ENCODE data around the gene RPL27. TPM values are rescaled to one million over a fixed set of nuclear protein-coding genes. Genes with fewer than 3 reads are reported as not detected.
"Not testable (repeated sequence)": the region's sequence is repeated elsewhere in the genome, so short reads cannot be mapped to it uniquely, and the experiment has no call there.

RPL27 gene
- total and polyA plus RNA-seq, 3 donors from 2014 or later: 457 to 1,036 (median 634) TPM

DNA sequence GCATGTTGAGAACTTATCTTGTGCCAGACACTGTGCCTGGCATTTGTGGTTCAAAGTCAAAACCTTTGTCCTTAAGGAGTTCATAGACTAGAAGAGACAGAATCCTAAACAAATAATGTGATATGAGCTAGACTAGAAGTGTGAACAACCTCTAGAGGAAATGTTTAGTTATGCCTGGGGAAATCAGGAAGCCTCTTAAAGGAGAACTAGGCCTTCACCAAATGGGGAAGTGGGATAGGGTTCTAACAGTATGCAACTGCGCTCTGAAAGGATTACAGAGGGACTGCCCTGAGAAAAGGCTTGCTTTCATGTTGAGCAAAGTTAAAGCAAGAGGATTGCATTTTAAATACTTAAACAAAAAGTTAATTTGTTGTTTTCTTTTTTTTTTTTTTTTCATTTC is 13.0 kb upstream of the RPL27 start:
- Histone ChIP-seq H3K27me3 (no peaks in the 10 kb centered on the region), H3K4me1 (peaks cover 6% of the 10 kb centered on the region), H3K27ac (no peak overlapping the region), H3K36me3 (ENCODE audit: low read depth, missing control alignments) (no peaks in the 10 kb centered on the region), H3K4me3 (no peak overlapping the region), H3K9me3 (no peaks in the 10 kb centered on the region)
- intact Hi-C loops (cut with DNase I; ENCODE audit: low total_unique reads): no loop called here
- 0% methylated on average over 1 of the region's 1 CpG for WGBS, 2 donors
- no peak for TF ChIP-seq POLR2A (IDR thresholded peaks at IDR 0.05)
- TF ChIP-seq, protein P1, sequence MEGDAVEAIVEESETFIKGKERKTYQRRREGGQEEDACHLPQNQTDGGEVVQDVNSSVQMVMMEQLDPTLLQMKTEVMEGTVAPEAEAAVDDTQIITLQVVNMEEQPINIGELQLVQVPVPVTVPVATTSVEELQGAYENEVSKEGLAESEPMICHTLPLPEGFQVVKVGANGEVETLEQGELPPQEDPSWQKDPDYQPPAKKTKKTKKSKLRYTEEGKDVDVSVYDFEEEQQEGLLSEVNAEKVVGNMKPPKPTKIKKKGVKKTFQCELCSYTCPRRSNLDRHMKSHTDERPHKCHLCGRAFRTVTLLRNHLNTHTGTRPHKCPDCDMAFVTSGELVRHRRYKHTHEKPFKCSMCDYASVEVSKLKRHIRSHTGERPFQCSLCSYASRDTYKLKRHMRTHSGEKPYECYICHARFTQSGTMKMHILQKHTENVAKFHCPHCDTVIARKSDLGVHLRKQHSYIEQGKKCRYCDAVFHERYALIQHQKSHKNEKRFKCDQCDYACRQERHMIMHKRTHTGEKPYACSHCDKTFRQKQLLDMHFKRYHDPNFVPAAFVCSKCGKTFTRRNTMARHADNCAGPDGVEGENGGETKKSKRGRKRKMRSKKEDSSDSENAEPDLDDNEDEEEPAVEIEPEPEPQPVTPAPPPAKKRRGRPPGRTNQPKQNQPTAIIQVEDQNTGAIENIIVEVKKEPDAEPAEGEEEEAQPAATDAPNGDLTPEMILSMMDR (IDR thresholded peaks at IDR 0.05): no peak
- no peak for DNase-seq

DNA sequence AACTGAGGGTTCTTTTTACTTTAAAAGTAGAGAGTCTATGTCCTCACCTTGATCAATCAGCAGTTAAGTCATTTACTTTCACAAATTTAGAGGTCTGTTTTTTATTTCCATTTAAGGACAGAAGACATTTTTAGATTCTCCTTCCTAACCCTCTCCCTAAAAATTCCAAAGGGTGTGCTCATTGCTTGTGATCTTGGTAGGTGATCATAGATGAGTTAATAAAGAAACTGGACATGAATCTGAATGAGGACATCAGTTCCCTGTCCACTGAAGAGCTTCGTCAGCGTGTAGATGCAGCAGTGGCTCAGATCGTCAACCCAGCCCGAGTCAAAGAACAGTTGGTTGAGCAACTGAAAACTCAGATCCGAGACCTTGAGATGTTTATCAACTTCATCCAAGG is 9.1 kb upstream of the RPL27 start:
- no peak for DNase-seq
- intact Hi-C loops (cut with DNase I; ENCODE audit: low total_unique reads): no loop called here
- Histone ChIP-seq H3K4me3 (no peak overlapping the region), H3K27me3 (no peaks in the 10 kb centered on the region), H3K4me1 (no peaks in the 10 kb centered on the region), H3K27ac (no peak overlapping the region), H3K36me3 (ENCODE audit: low read depth, missing control alignments) (no peaks in the 10 kb centered on the region), H3K9me3 (no peaks in the 10 kb centered on the region)
- 85 to 90% methylated on average over 5 of the region's 5 CpGs for WGBS, 2 donors
- no peak for TF ChIP-seq POLR2A (IDR thresholded peaks at IDR 0.05)
- TF ChIP-seq, protein P1 (IDR thresholded peaks at IDR 0.05): no peak

DNA sequence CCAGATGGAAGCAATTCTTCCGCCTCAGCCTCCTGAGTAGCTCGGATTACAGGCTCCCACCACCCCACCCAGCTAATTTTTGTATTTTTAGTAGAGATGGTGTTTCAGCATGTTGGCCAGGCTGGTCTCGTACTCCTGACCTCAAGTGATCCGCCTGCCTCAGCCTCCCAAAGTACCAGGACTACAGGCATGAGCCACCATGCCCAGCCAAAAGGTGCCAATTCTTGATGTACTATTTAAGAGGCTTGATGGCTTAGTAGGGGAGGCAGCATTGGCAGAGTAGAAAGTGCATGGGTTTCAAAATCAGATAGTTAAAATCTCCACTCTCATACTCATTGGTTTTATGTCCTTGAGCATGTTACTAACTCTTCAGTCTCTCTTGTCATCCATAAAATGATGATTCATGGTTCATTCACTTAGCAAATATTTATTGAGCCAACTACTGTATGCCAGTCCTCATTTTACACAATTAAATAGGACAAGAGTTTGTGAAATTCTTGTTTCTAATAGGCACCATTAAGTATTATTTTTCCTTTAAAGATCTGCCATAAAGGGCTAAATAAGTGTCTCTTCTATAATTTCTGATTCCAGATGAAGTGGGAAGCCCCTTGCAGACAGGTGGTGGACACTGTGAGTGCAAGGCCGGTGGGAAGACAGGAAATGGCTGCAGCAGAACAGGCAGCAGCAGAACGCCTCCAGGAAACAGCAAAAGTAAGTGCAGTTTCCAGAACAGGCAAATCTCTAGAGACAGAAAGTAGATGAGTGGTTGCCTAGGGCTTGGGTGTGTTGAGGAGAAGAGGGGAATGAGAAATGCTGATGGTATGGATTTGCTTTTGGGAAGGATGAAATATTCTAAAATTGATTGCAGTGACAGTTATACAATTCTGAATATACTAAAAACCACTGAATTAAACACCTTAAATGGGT is 8.2 kb upstream of the RPL27 start:
- Histone ChIP-seq H3K27me3 (no peaks in the 10 kb centered on the region), H3K36me3 (ENCODE audit: low read depth, missing control alignments) (no peaks in the 10 kb centered on the region), H3K4me3 (no peak overlapping the region), H3K4me1 (no peaks in the 10 kb centered on the region), H3K27ac (no peak overlapping the region), H3K9me3 (no peaks in the 10 kb centered on the region)
- no peak for DNase-seq
- TF ChIP-seq, protein P1 (IDR thresholded peaks at IDR 0.05): no peak
- no peak for TF ChIP-seq POLR2A (IDR thresholded peaks at IDR 0.05)
- intact Hi-C loops (cut with DNase I; ENCODE audit: low total_unique reads): no loop called here
- 87 to 94% methylated on average over 6 of the region's 6 CpGs for WGBS, 2 donors

DNA sequence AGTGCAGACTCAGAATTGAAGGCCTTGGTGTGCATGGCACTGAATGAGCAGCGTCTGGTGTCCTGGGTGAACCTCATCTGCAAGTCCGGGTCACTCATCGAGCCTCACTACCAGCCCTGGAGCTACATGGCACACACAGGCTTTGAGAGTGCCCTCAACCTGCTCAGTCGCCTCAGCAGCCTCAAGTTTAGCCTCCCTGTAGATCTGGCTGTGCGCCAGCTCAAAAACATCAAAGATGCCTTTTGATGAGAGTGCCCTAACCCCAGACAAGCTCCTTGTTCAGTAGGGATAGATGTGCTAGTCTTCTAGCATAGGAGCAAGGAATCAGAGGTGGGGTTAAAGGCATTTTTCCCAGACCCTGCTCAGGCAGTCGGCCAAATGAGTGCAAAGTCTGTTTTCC is 6.7 kb upstream of the RPL27 start:
- TF ChIP-seq, protein P1 (IDR thresholded peaks at IDR 0.05): no peak
- TF ChIP-seq POLR2A (IDR thresholded peaks at IDR 0.05): no peak
- H3K9me3 ChIP-seq: no peaks in the 10 kb centered on the region
- no peaks in the 10 kb centered on the region for H3K27me3 ChIP-seq
- H3K4me1 ChIP-seq: no peaks in the 10 kb centered on the region
- intact Hi-C loops (cut with DNase I; ENCODE audit: low total_unique reads): no loop called here
- 88 to 100% methylated on average over 5 to 6 of the region's 6 CpGs for WGBS, 2 donors
- no peak for DNase-seq
- no peak overlapping the region for H3K4me3 ChIP-seq
- H3K36me3 ChIP-seq (ENCODE audit: low read depth, missing control alignments): no peaks in the 10 kb centered on the region
- H3K27ac ChIP-seq: no peak overlapping the region

DNA sequence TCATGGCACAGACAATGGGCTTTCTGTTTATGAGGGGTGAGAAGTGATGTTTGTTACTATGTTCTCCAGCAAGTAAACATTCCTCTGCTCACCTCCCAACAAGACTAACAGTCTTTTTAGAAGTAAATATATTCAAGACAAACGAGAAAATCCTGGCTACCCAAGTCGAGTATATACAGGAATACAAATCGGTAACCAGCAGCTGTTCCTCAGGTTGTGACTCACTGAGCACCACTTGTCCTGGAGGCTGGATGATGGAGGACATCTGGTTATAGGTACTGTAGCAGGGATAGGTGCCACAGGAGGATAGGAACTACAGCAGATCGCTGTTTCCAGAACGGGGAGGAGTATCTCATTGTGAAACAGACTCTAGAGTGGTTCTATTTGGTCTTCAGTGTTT is 5.3 kb upstream of the RPL27 start:
- H3K27me3 ChIP-seq: no peaks in the 10 kb centered on the region
- TF ChIP-seq, protein P1 (IDR thresholded peaks at IDR 0.05): no peak
- TF ChIP-seq POLR2A (IDR thresholded peaks at IDR 0.05): no peak
- no peak for DNase-seq
- intact Hi-C loops (cut with DNase I; ENCODE audit: low total_unique reads): no loop called here
- H3K9me3 ChIP-seq: no peaks in the 10 kb centered on the region
- H3K4me1 ChIP-seq: peaks cover 8% of the 10 kb centered on the region
- WGBS, 2 donors: 78 to 80% methylated on average over 5 of the region's 5 CpGs
- H3K27ac ChIP-seq: no peak overlapping the region
- no peaks in the 10 kb centered on the region for H3K36me3 ChIP-seq (ENCODE audit: low read depth, missing control alignments)
- H3K4me3 ChIP-seq: no peak overlapping the region

DNA sequence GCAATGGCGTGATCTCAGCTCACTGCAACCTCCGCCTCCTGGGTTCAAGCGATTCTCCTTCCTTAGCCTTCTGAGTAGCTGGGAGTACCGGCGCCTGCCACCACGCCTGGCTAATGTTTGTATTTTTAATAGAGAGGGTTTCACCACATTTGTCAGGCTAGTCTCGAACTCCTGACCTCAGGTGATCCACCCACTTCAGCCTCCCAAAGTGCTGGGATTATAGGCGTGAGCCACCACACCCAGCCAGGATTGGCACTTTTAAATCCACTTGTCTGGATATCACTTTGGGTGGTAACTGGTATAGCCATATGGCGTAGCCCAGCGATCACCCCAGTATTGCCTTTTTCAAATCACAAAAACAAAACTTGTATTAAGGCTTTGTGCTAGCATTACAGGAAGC is 4.3 kb upstream of the RPL27 start:
- H3K4me1 ChIP-seq; intact Hi-C loops (cut with DNase I; ENCODE audit: low total_unique reads); H3K4me3 ChIP-seq; DNase-seq; H3K27me3 ChIP-seq; H3K27ac ChIP-seq; H3K36me3 ChIP-seq (ENCODE audit: low read depth, missing control alignments); H3K9me3 ChIP-seq: not testable (repeated sequence)
- 85 to 87% methylated on average over 10 of the region's 10 CpGs for WGBS, 2 donors
